Activated CD4-positive, alpha-beta memory T cell treated with anti-CD3 and anti-CD28 coated beads for 36 hours (primary cell): ENCODE data around the gene FBN3. TPM values are rescaled to one million over a fixed set of nuclear protein-coding genes. Genes with fewer than 3 reads are reported as not detected.

Experiments
- CTCF ChIA-PET: fragments of 350-600 bp; sonication (Branson Sonifier 250); formaldehyde crosslinking; loops from one replicate; lab custom pipeline; 2021; ENCODE audit warnings: antibody characterized with exemption, inconsistent platforms; lab: Charles Lee
- POLR2A ChIA-PET: fragments of 350-600 bp; sonication (Branson Sonifier 250); formaldehyde crosslinking; loops from one replicate; lab custom pipeline; 2021; ENCODE audit warnings: antibody characterized with exemption; lab: Charles Lee
- DNase-seq: peaks from one replicate; pipeline ENCODE4 v3.0.0-alpha.2; 2020
- H3K27ac Mint-ChIP-seq: one replicate; pipeline ENCODE4 v1.8.0; 2021; ENCODE audit warnings: mixed read lengths
- H3K27me3 Mint-ChIP-seq: one replicate; pipeline ENCODE4 v1.8.0; 2021; ENCODE audit warnings: mixed read lengths
- H3K36me3 Mint-ChIP-seq: one replicate; pipeline ENCODE4 v1.8.0; 2021; ENCODE audit warnings: mixed read lengths
- H3K4me1 Mint-ChIP-seq: one replicate; pipeline ENCODE4 v1.8.0; 2021; ENCODE audit warnings: low read depth, mixed read lengths
- H3K4me3 Mint-ChIP-seq: one replicate; pipeline ENCODE4 v1.8.0; 2021; ENCODE audit warnings: mild to moderate bottlenecking, mixed read lengths
- H3K9me3 Mint-ChIP-seq: one replicate; pipeline ENCODE4 v1.8.0; 2021; ENCODE audit warnings: mixed read lengths
- intact Hi-C: fragments of 100-400 bp; cut with micrococcal nuclease; formaldehyde crosslinking; loops from one replicate; pipeline ENCODE4 v1.15.1; 2023
- total RNA-seq, 2 experiments: library from RNA; stranded (reverse); gene quantifications; one replicate each; pipeline ENCODE4 v1.2.3, GENCODE V29; 2021

Gene FBN3
- not detected for total RNA-seq

GRCh38 chr19:8149261-8150094 is at the start of gene FBN3:
Gene FBN3, minus strand, starts transcription at chr19:8149592. Its CDS starts 2,112 bp downstream, at chr19:8147480.
- intact Hi-C loops: no loop called here
- no peaks in the 10 kb centered on the region for H3K36me3 Mint-ChIP-seq
- no peaks in the 10 kb centered on the region for H3K9me3 Mint-ChIP-seq
- peaks cover 4% of the 10 kb centered on the region for H3K4me1 Mint-ChIP-seq
- no peak within 1 kb of the TSS for H3K4me3 Mint-ChIP-seq
- no peak within 1 kb of the TSS for H3K27ac Mint-ChIP-seq
- ChIA-PET CTCF (interaction anchor here (1.4 kb wide), 1 partner anchor 179 kb away, joined by 3 read pairs; no protein-coding TSS in a partner anchor), POLR2A (interaction anchor here (0.9 kb wide), 1 partner anchor 60 kb away, joined by 3 read pairs; the partner anchor contains the start of gene CERS4)
- no peak for DNase-seq
- peaks cover 50% of the 10 kb centered on the region for H3K27me3 Mint-ChIP-seq

- Mint-ChIP-seq H3K36me3 (no peaks in the 10 kb centered on the region), H3K4me3 (no peak overlapping the region), H3K27ac (peak overlapping the region; percentile 14), H3K9me3 (no peaks in the 10 kb centered on the region), H3K4me1 (peaks cover 39% of the 10 kb centered on the region), H3K27me3 (no peaks in the 10 kb centered on the region)
- intact Hi-C loops: no loop called here
- DNase-seq: no peak
- ChIA-PET CTCF (no interaction called here), POLR2A (no interaction called here)
Measured at GRCh38 chr19:8196271-8196927, 47.0 kb upstream of the FBN3 start.

GRCh38 chr19:8194528-8195267 is 45.3 kb upstream of the FBN3 start:
- Mint-ChIP-seq H3K4me1 (peaks cover 39% of the 10 kb centered on the region), H3K36me3 (no peaks in the 10 kb centered on the region), H3K9me3 (no peaks in the 10 kb centered on the region), H3K27me3 (no peaks in the 10 kb centered on the region), H3K4me3 (peak overlapping the region; percentile 37), H3K27ac (peak overlapping the region; percentile 90)
- peak; percentile 73 for DNase-seq
- intact Hi-C loops: loop anchor here (1.0 to 2.0 kb wide), 2 partner anchors 15 to 36 kb away; partner anchors contain the start of gene CERS4
- ChIA-PET CTCF (no interaction called here), POLR2A (interaction anchor here (1.4 to 1.6 kb wide), 2 partner anchors 15 to 16 kb away, joined by 3 to 9 read pairs; partner anchors contain the start of gene CERS4)

GRCh38 chr19:8192221-8192820 is 42.9 kb upstream of the FBN3 start:
- Mint-ChIP-seq H3K4me1 (peaks cover 50% of the 10 kb centered on the region), H3K27me3 (no peaks in the 10 kb centered on the region), H3K4me3 (no peak overlapping the region), H3K27ac (peak overlapping the region; percentile 90), H3K36me3 (no peaks in the 10 kb centered on the region), H3K9me3 (no peaks in the 10 kb centered on the region)
- CTCF ChIA-PET: interaction anchor here (0.6 kb wide), 1 partner anchor 203 kb away, joined by 3 read pairs; no protein-coding TSS in a partner anchor
- intact Hi-C loops: no loop called here
- DNase-seq: no peak
- POLR2A ChIA-PET: no interaction called here

- ChIA-PET CTCF (interaction anchor here (0.8 kb wide), 1 partner anchor 183 kb away, joined by 3 read pairs; no protein-coding TSS in a partner anchor), POLR2A (no interaction called here)
- H3K9me3 Mint-ChIP-seq: no peaks in the 10 kb centered on the region
- peaks cover 20% of the 10 kb centered on the region for H3K4me1 Mint-ChIP-seq
- no peaks in the 10 kb centered on the region for H3K27me3 Mint-ChIP-seq
- no peaks in the 10 kb centered on the region for H3K36me3 Mint-ChIP-seq
- intact Hi-C loops: no loop called here
- no peak for DNase-seq
- no peak overlapping the region for H3K4me3 Mint-ChIP-seq
- H3K27ac Mint-ChIP-seq: no peak overlapping the region
Measured at GRCh38 chr19:8185343-8186068, 36.1 kb upstream of the FBN3 start.

- intact Hi-C loops: no loop called here
- ChIA-PET POLR2A (no interaction called here), CTCF (no interaction called here)
- no peak for DNase-seq
- H3K4me1 Mint-ChIP-seq: peaks cover 20% of the 10 kb centered on the region
- H3K27me3 Mint-ChIP-seq: no peaks in the 10 kb centered on the region
- H3K36me3 Mint-ChIP-seq: no peaks in the 10 kb centered on the region
- H3K9me3 Mint-ChIP-seq: no peaks in the 10 kb centered on the region
- H3K27ac Mint-ChIP-seq: no peak overlapping the region
- H3K4me3 Mint-ChIP-seq: no peak overlapping the region
Measured at GRCh38 chr19:8184274-8184673, 34.9 kb upstream of the FBN3 start.

GRCh38 chr19:8180018-8180417 is 30.6 kb upstream of the FBN3 start:
- ChIA-PET CTCF (no interaction called here), POLR2A (interaction anchor here (0.6 kb wide), 1 partner anchor 19 kb away, joined by 3 read pairs; no protein-coding TSS in a partner anchor)
- Mint-ChIP-seq H3K9me3 (no peaks in the 10 kb centered on the region), H3K27me3 (no peaks in the 10 kb centered on the region), H3K27ac (no peak overlapping the region), H3K4me3 (no peak overlapping the region), H3K4me1 (peaks cover 8% of the 10 kb centered on the region), H3K36me3 (no peaks in the 10 kb centered on the region)
- intact Hi-C loops: no loop called here
- no peak for DNase-seq

GRCh38 chr19:8174706-8175105 is 25.3 kb upstream of the FBN3 start:
- no peak overlapping the region for H3K4me3 Mint-ChIP-seq
- H3K4me1 Mint-ChIP-seq: no peaks in the 10 kb centered on the region
- H3K27ac Mint-ChIP-seq: no peak overlapping the region
- no peaks in the 10 kb centered on the region for H3K9me3 Mint-ChIP-seq
- ChIA-PET POLR2A (no interaction called here), CTCF (no interaction called here)
- DNase-seq: no peak
- no peaks in the 10 kb centered on the region for H3K27me3 Mint-ChIP-seq
- intact Hi-C loops: no loop called here
- no peaks in the 10 kb centered on the region for H3K36me3 Mint-ChIP-seq

GRCh38 chr19:8168537-8168936 is 19.1 kb upstream of the FBN3 start:
- no peaks in the 10 kb centered on the region for H3K27me3 Mint-ChIP-seq
- intact Hi-C loops: no loop called here
- H3K9me3 Mint-ChIP-seq: no peaks in the 10 kb centered on the region
- H3K4me3 Mint-ChIP-seq: no peak overlapping the region
- no peaks in the 10 kb centered on the region for H3K4me1 Mint-ChIP-seq
- no peaks in the 10 kb centered on the region for H3K36me3 Mint-ChIP-seq
- ChIA-PET CTCF (interaction anchor here (2.3 kb wide), 1 partner anchor 10 kb away, joined by 11 read pairs; no protein-coding TSS in a partner anchor), POLR2A (no interaction called here)
- no peak for DNase-seq
- H3K27ac Mint-ChIP-seq: no peak overlapping the region

- CTCF ChIA-PET: interaction anchor here (2.3 kb wide), 1 partner anchor 9 kb away, joined by 11 read pairs; no protein-coding TSS in a partner anchor
- Mint-ChIP-seq H3K36me3 (no peaks in the 10 kb centered on the region), H3K9me3 (no peaks in the 10 kb centered on the region), H3K27me3 (no peaks in the 10 kb centered on the region), H3K4me1 (no peaks in the 10 kb centered on the region), H3K4me3 (no peak overlapping the region), H3K27ac (no peak overlapping the region)
- DNase-seq: no peak
- intact Hi-C loops: no loop called here
- POLR2A ChIA-PET: no interaction called here
Measured at GRCh38 chr19:8167985-8168384, 18.6 kb upstream of the FBN3 start.

- ChIA-PET CTCF (no interaction called here), POLR2A (no interaction called here)
- DNase-seq: no peak
- Mint-ChIP-seq H3K4me3 (no peak overlapping the region), H3K27ac (no peak overlapping the region), H3K36me3 (no peaks in the 10 kb centered on the region), H3K9me3 (no peaks in the 10 kb centered on the region), H3K4me1 (peaks cover 4% of the 10 kb centered on the region), H3K27me3 (no peaks in the 10 kb centered on the region)
- intact Hi-C loops: no loop called here
Measured at GRCh38 chr19:8163759-8164158, 14.4 kb upstream of the FBN3 start.
